ENCODE measurements around the gene SMIM11.

Gene SMIM11

GRCh38 chr21:34340061-34340460 lies 35.2 kb upstream of the SMIM11 start:
- Histone ChIP-seq H3K27ac (ENCODE audit: insufficient read depth, low read depth, low read length, poor library complexity, severe bottlenecking) (no peak overlapping the region), H3K4me1 (ENCODE audit: control insufficient read depth, insufficient read depth, low read length) (peaks cover 10% of the 10 kb centered on the region), H3K4me3 (ENCODE audit: insufficient read depth, low read depth, low read length) (no peak overlapping the region), H3K36me3 (ENCODE audit: control insufficient read depth, insufficient read depth, low read length) (no peaks in the 10 kb centered on the region), H3K9me3 (ENCODE audit: control insufficient read depth, low read length) (no peaks in the 10 kb centered on the region), H3K27me3 (ENCODE audit: control insufficient read depth, insufficient read depth, low read length, poor library complexity, severe bottlenecking) (no peaks in the 10 kb centered on the region)
- 82 to 88% methylated on average over 3 of the region's 3 CpGs for WGBS, 2 experiments

- H3K27me3 ChIP-seq (ENCODE audit: control insufficient read depth, insufficient read depth, low read length, poor library complexity, severe bottlenecking) = no peaks in the 10 kb centered on the region
- peaks cover 5% of the 10 kb centered on the region for H3K4me1 ChIP-seq (ENCODE audit: control insufficient read depth, insufficient read depth, low read length)
- no peak overlapping the region for H3K4me3 ChIP-seq (ENCODE audit: insufficient read depth, low read depth, low read length)
- WGBS, 2 experiments = 93 to 95% methylated on average over 5 of the region's 5 CpGs
- no peaks in the 10 kb centered on the region for H3K9me3 ChIP-seq (ENCODE audit: control insufficient read depth, low read length)
- H3K27ac ChIP-seq (ENCODE audit: insufficient read depth, low read depth, low read length, poor library complexity, severe bottlenecking) = no peak overlapping the region
- H3K36me3 ChIP-seq (ENCODE audit: control insufficient read depth, insufficient read depth, low read length) = no peaks in the 10 kb centered on the region
Observed at GRCh38 chr21:34342476-34342875, 32.8 kb upstream of the SMIM11 start.

- no peak overlapping the region for H3K27ac ChIP-seq (ENCODE audit: insufficient read depth, low read depth, low read length, poor library complexity, severe bottlenecking)
- H3K4me1 ChIP-seq (ENCODE audit: control insufficient read depth, insufficient read depth, low read length) = peaks cover 5% of the 10 kb centered on the region
- no peaks in the 10 kb centered on the region for H3K27me3 ChIP-seq (ENCODE audit: control insufficient read depth, insufficient read depth, low read length, poor library complexity, severe bottlenecking)
- WGBS, 2 experiments = 81 to 85% methylated on average over 7 of the region's 7 CpGs
- no peak overlapping the region for H3K4me3 ChIP-seq (ENCODE audit: insufficient read depth, low read depth, low read length)
- H3K9me3 ChIP-seq (ENCODE audit: control insufficient read depth, low read length) = no peaks in the 10 kb centered on the region
- no peaks in the 10 kb centered on the region for H3K36me3 ChIP-seq (ENCODE audit: control insufficient read depth, insufficient read depth, low read length)
Observed at GRCh38 chr21:34343347-34343746, 32.0 kb upstream of the SMIM11 start.

- WGBS, 2 experiments = 92 to 94% methylated on average over 14 of the region's 14 CpGs
- Histone ChIP-seq H3K27ac (ENCODE audit: insufficient read depth, low read depth, low read length, poor library complexity, severe bottlenecking) (no peak overlapping the region), H3K36me3 (ENCODE audit: control insufficient read depth, insufficient read depth, low read length) (no peaks in the 10 kb centered on the region), H3K4me1 (ENCODE audit: control insufficient read depth, insufficient read depth, low read length) (peaks cover 5% of the 10 kb centered on the region), H3K27me3 (ENCODE audit: control insufficient read depth, insufficient read depth, low read length, poor library complexity, severe bottlenecking) (no peaks in the 10 kb centered on the region), H3K9me3 (ENCODE audit: control insufficient read depth, low read length) (no peaks in the 10 kb centered on the region), H3K4me3 (ENCODE audit: insufficient read depth, low read depth, low read length) (no peak overlapping the region)
Observed at GRCh38 chr21:34343838-34344381, 31.4 kb upstream of the SMIM11 start.

GRCh38 chr21:34344584-34344983 lies 30.7 kb upstream of the SMIM11 start:
- Histone ChIP-seq H3K27ac (ENCODE audit: insufficient read depth, low read depth, low read length, poor library complexity, severe bottlenecking) (no peak overlapping the region), H3K4me1 (ENCODE audit: control insufficient read depth, insufficient read depth, low read length) (peaks cover under 1% of the 10 kb centered on the region), H3K27me3 (ENCODE audit: control insufficient read depth, insufficient read depth, low read length, poor library complexity, severe bottlenecking) (no peaks in the 10 kb centered on the region), H3K36me3 (ENCODE audit: control insufficient read depth, insufficient read depth, low read length) (no peaks in the 10 kb centered on the region), H3K4me3 (ENCODE audit: insufficient read depth, low read depth, low read length) (no peak overlapping the region), H3K9me3 (ENCODE audit: control insufficient read depth, low read length) (no peaks in the 10 kb centered on the region)
- 95% methylated on average over 5 of the region's 5 CpGs for WGBS, 2 experiments

- H3K27ac ChIP-seq (ENCODE audit: insufficient read depth, low read depth, low read length, poor library complexity, severe bottlenecking) = no peak overlapping the region
- 83 to 85% methylated on average over 15 of the region's 15 CpGs for WGBS, 2 experiments
- no peak overlapping the region for H3K4me3 ChIP-seq (ENCODE audit: insufficient read depth, low read depth, low read length)
- no peaks in the 10 kb centered on the region for H3K36me3 ChIP-seq (ENCODE audit: control insufficient read depth, insufficient read depth, low read length)
- no peaks in the 10 kb centered on the region for H3K9me3 ChIP-seq (ENCODE audit: control insufficient read depth, low read length)
- H3K27me3 ChIP-seq (ENCODE audit: control insufficient read depth, insufficient read depth, low read length, poor library complexity, severe bottlenecking) = no peaks in the 10 kb centered on the region
- no peaks in the 10 kb centered on the region for H3K4me1 ChIP-seq (ENCODE audit: control insufficient read depth, insufficient read depth, low read length)
Observed at GRCh38 chr21:34345091-34345871, 30.0 kb upstream of the SMIM11 start.

GRCh38 chr21:34345892-34346291 lies 29.4 kb upstream of the SMIM11 start:
- H3K27ac ChIP-seq (ENCODE audit: insufficient read depth, low read depth, low read length, poor library complexity, severe bottlenecking) = no peak overlapping the region
- 96 to 97% methylated on average over 10 of the region's 10 CpGs for WGBS, 2 experiments
- no peaks in the 10 kb centered on the region for H3K36me3 ChIP-seq (ENCODE audit: control insufficient read depth, insufficient read depth, low read length)

GRCh38 chr21:34348890-34349519 lies 26.3 kb upstream of the SMIM11 start:
- H3K4me3 ChIP-seq (ENCODE audit: insufficient read depth, low read depth, low read length) = no peak overlapping the region
- WGBS, 2 experiments = 93 to 94% methylated on average over 4 to 5 of the region's 5 CpGs
- no peaks in the 10 kb centered on the region for H3K9me3 ChIP-seq (ENCODE audit: control insufficient read depth, low read length)
- H3K4me1 ChIP-seq (ENCODE audit: control insufficient read depth, insufficient read depth, low read length) = no peaks in the 10 kb centered on the region
- no peak overlapping the region for H3K27ac ChIP-seq (ENCODE audit: insufficient read depth, low read depth, low read length, poor library complexity, severe bottlenecking)
- no peaks in the 10 kb centered on the region for H3K27me3 ChIP-seq (ENCODE audit: control insufficient read depth, insufficient read depth, low read length, poor library complexity, severe bottlenecking)
- no peaks in the 10 kb centered on the region for H3K36me3 ChIP-seq (ENCODE audit: control insufficient read depth, insufficient read depth, low read length)

More at GRCh38 chr21:34345892-34346291, 29.4 kb upstream of the SMIM11 start:
- H3K4me3 ChIP-seq (ENCODE audit: insufficient read depth, low read depth, low read length) = no peak overlapping the region
- H3K4me1 ChIP-seq (ENCODE audit: control insufficient read depth, insufficient read depth, low read length) = no peaks in the 10 kb centered on the region
- H3K27me3 ChIP-seq (ENCODE audit: control insufficient read depth, insufficient read depth, low read length, poor library complexity, severe bottlenecking) = no peaks in the 10 kb centered on the region
- H3K9me3 ChIP-seq (ENCODE audit: control insufficient read depth, low read length) = no peaks in the 10 kb centered on the region

GRCh38 chr21:34351786-34352241 lies 23.5 kb upstream of the SMIM11 start:
- no peaks in the 10 kb centered on the region for H3K36me3 ChIP-seq (ENCODE audit: control insufficient read depth, insufficient read depth, low read length)
- no peaks in the 10 kb centered on the region for H3K27me3 ChIP-seq (ENCODE audit: control insufficient read depth, insufficient read depth, low read length, poor library complexity, severe bottlenecking)
- no peaks in the 10 kb centered on the region for H3K4me1 ChIP-seq (ENCODE audit: control insufficient read depth, insufficient read depth, low read length)
- no peak overlapping the region for H3K27ac ChIP-seq (ENCODE audit: insufficient read depth, low read depth, low read length, poor library complexity, severe bottlenecking)
- H3K4me3 ChIP-seq (ENCODE audit: insufficient read depth, low read depth, low read length) = no peak overlapping the region
- no peaks in the 10 kb centered on the region for H3K9me3 ChIP-seq (ENCODE audit: control insufficient read depth, low read length)
- WGBS, 2 experiments = 32% methylated on average over 6 of the region's 6 CpGs

- 92% methylated on average over 4 of the region's 4 CpGs for WGBS, 2 experiments
Observed at GRCh38 chr21:34352556-34352955, 22.8 kb upstream of the SMIM11 start.

More at GRCh38 chr21:34352556-34352955, 22.8 kb upstream of the SMIM11 start:
- no peaks in the 10 kb centered on the region for H3K4me1 ChIP-seq (ENCODE audit: control insufficient read depth, insufficient read depth, low read length)
- H3K9me3 ChIP-seq (ENCODE audit: control insufficient read depth, low read length) = no peaks in the 10 kb centered on the region
- H3K27me3 ChIP-seq (ENCODE audit: control insufficient read depth, insufficient read depth, low read length, poor library complexity, severe bottlenecking) = no peaks in the 10 kb centered on the region
- H3K27ac ChIP-seq (ENCODE audit: insufficient read depth, low read depth, low read length, poor library complexity, severe bottlenecking) = no peak overlapping the region
- no peaks in the 10 kb centered on the region for H3K36me3 ChIP-seq (ENCODE audit: control insufficient read depth, insufficient read depth, low read length)
- H3K4me3 ChIP-seq (ENCODE audit: insufficient read depth, low read depth, low read length) = no peak overlapping the region

Data from ectodermal cell (in vitro differentiated cells).